Mesodermal cell (in vitro differentiated cells): Measurements from ENCODE around the gene SNX20.

Experiments
- H3K27ac ChIP-seq: 2 replicates; pipeline ENCODE4 v1.7.0; 2013; ENCODE audit warnings: mild to moderate bottlenecking, low read depth, low read length, moderate library complexity; ENCODE audit not compliant: severe bottlenecking
- H3K36me3 ChIP-seq: 2 replicates; pipeline ENCODE4 v1.7.1; 2013; ENCODE audit warnings: mild to moderate bottlenecking, low read length, moderate library complexity; ENCODE audit not compliant: control insufficient read depth, insufficient read depth
- H3K4me1 ChIP-seq: one replicate; pipeline ENCODE4 v1.7.1; 2013; ENCODE audit warnings: mild to moderate bottlenecking, low read length; ENCODE audit not compliant: insufficient read depth, control insufficient read depth, poor library complexity, severe bottlenecking
- H3K4me3 ChIP-seq: 2 replicates; pipeline ENCODE4 v1.7.0; 2013; ENCODE audit warnings: low read length, control low read depth, mild to moderate bottlenecking; ENCODE audit not compliant: insufficient read depth, poor library complexity, severe bottlenecking; ENCODE audit errors: extremely low read depth
- H3K9me3 ChIP-seq: 2 replicates; pipeline ENCODE4 v1.7.1; 2013; ENCODE audit warnings: mild to moderate bottlenecking, low read length, moderate library complexity; ENCODE audit not compliant: control insufficient read depth
- WGBS, 2 experiments: methylation state at CpG; one replicate each; pipeline ENCODE4 v1.1.5; 2013; ENCODE audit warnings: missing lambda C conversion rate in 2 of 2; ENCODE audit not compliant: insufficient coverage in 2 of 2; 5-methylcytosine and 5-hydroxymethylcytosine counted together

Gene SNX20

DNA sequence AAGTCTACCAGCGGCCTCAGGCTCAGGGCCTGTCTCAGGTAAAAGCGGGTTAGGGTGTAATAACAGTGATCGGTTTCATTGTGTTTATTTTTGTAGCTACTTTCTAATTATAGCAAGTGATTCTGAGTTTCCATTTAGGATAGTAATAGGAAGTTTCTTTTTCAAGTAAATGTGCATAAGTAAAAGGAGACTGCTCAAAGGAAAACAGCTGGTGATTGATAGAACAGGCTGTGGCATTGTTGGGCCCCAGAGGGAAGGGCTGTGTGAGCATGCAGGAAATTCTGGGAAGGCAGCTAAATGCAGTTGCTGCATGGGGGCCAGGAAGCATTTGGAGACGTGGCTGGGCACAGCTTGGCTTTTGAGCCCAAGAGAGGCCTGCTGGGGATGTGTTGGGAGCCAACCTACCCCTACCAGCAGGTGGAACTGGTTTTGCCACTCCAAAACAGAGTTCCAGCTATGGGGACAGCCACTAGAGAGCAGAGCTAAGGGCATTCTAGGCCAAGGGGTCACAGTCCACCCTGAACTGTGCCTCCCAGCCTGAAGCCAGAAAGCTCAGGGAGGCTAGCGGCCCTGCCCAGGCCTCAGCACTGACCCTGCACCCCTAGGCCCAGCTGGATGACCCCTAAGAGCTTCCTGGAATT lies 12.6 kb downstream of the SNX20 start:
- Histone ChIP-seq H3K4me1 (no peaks in the 10 kb centered on the region), H3K27ac (no peak overlapping the region), H3K9me3 (peaks cover 22% of the 10 kb centered on the region), H3K36me3 (no peaks in the 10 kb centered on the region), H3K4me3 (no peak overlapping the region)
- 82 to 94% methylated on average over 3 of the region's 5 CpGs for WGBS, 2 experiments

GRCh38 chr16:50667497-50668367 lies 13.4 kb downstream of the SNX20 start:
- Histone ChIP-seq H3K27ac (no peak overlapping the region), H3K4me1 (no peaks in the 10 kb centered on the region), H3K4me3 (no peak overlapping the region), H3K9me3 (peaks cover 21% of the 10 kb centered on the region), H3K36me3 (no peaks in the 10 kb centered on the region)
- WGBS, 2 experiments, result 94 to 95% methylated on average over 15 to 21 of the region's 21 CpGs

- no peaks in the 10 kb centered on the region for H3K36me3 ChIP-seq
- peaks cover 14% of the 10 kb centered on the region for H3K9me3 ChIP-seq
- no peak overlapping the region for H3K27ac ChIP-seq
- H3K4me3 ChIP-seq, result no peak overlapping the region
- no peaks in the 10 kb centered on the region for H3K4me1 ChIP-seq
- 93 to 97% methylated on average over 6 of the region's 9 CpGs for WGBS, 2 experiments
Observed at GRCh38 chr16:50666658-50667496, 14.2 kb downstream of the SNX20 start.

GRCh38 chr16:50665128-50665878 lies 15.8 kb downstream of the SNX20 start:
- H3K36me3 ChIP-seq, result no peaks in the 10 kb centered on the region
- H3K27ac ChIP-seq, result no peak overlapping the region
- no peak overlapping the region for H3K4me3 ChIP-seq
- 41 to 52% methylated on average over 20 to 35 of the region's 40 CpGs for whole genome bisulfite sequencing, 2 experiments
- H3K9me3 ChIP-seq, result peaks cover 6% of the 10 kb centered on the region
- H3K4me1 ChIP-seq, result no peaks in the 10 kb centered on the region

- H3K27ac ChIP-seq, result no peak overlapping the region
- no peak overlapping the region for H3K4me3 ChIP-seq
- no peaks in the 10 kb centered on the region for H3K4me1 ChIP-seq
- no peaks in the 10 kb centered on the region for H3K36me3 ChIP-seq
- H3K9me3 ChIP-seq, result peaks cover 6% of the 10 kb centered on the region
- 95 to 97% methylated on average over 3 of the region's 5 CpGs for WGBS, 2 experiments
Observed at GRCh38 chr16:50664270-50664669, 16.8 kb downstream of the SNX20 start.

- H3K4me3 ChIP-seq, result no peak overlapping the region
- H3K4me1 ChIP-seq, result no peaks in the 10 kb centered on the region
- no peaks in the 10 kb centered on the region for H3K36me3 ChIP-seq
- H3K9me3 ChIP-seq, result peaks cover 6% of the 10 kb centered on the region
- 95% methylated on average over 8 to 10 of the region's 10 CpGs for WGBS, 2 experiments
- no peak overlapping the region for H3K27ac ChIP-seq
Observed at GRCh38 chr16:50662306-50662940, 18.7 kb downstream of the SNX20 start.

- Histone ChIP-seq H3K4me1 (peaks cover 5% of the 10 kb centered on the region), H3K4me3 (no peak overlapping the region), H3K36me3 (no peaks in the 10 kb centered on the region), H3K27ac (no peak overlapping the region), H3K9me3 (peaks cover 6% of the 10 kb centered on the region)
- WGBS, 2 experiments, result 90 to 100% methylated on average over 1 to 4 of the region's 5 CpGs
Observed at GRCh38 chr16:50659806-50660205, 21.3 kb downstream of the SNX20 start.

- 76 to 77% methylated on average over 4 of the region's 5 CpGs for WGBS, 2 experiments
- Histone ChIP-seq H3K27ac (no peak overlapping the region), H3K4me1 (peaks cover 5% of the 10 kb centered on the region), H3K9me3 (no peaks in the 10 kb centered on the region), H3K4me3 (no peak overlapping the region), H3K36me3 (no peaks in the 10 kb centered on the region)
Observed at GRCh38 chr16:50657241-50657640, 23.9 kb downstream of the SNX20 start.

DNA sequence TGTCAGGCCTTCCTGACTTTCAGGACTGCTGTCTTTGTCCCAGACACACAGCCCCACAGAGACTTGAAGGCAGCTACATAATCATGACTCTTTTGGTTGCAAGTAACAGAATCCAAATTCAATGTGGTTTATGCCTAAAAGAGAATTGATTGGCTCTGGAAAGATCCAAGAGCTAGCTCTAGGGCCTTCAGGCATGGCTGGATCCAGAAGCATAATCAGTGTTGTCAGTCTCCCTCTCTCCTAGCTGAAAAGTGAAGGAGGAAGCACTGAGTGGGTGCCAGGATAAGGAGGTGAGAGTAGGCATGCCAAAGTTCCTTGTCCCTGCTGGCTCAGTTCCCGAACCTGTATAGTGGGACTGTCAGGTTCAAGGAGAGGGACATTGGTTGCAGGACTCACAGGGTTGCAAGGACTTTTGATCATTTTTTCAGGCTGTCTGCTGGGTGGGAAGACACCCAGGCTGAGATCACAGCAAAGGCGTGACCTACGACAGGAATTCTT lies 25.5 kb downstream of the SNX20 start:
- 89 to 96% methylated on average over 3 of the region's 3 CpGs for WGBS, 2 experiments

More for the DNA sequence above, 25.5 kb downstream of the SNX20 start:
- H3K4me1 ChIP-seq, result peaks cover 5% of the 10 kb centered on the region
- H3K27ac ChIP-seq, result no peak overlapping the region
- no peaks in the 10 kb centered on the region for H3K9me3 ChIP-seq
- H3K36me3 ChIP-seq, result no peaks in the 10 kb centered on the region
- H3K4me3 ChIP-seq, result no peak overlapping the region
